ENCODE results near the gene ACOX2.

GRCh38 chr3:58474348-58474911, 62.6 kb downstream of the ACOX2 start:
- TF ChIP-seq CTCF (IDR thresholded peaks at IDR 0.05) (no peak), POLR2AphosphoS5 (IDR thresholded peaks at IDR 0.05; ENCODE audit: low read depth, low read length) (no peak), TCF7L2 (IDR thresholded peaks at IDR 0.05; ENCODE audit: low read depth, low read length) (no peak)
